Activated CD8-positive, alpha-beta memory T cell treated with anti-CD3 and anti-CD28 coated beads, Interleukin-2, amount 50 U/mL, for 1 hour (primary cell): Measurements from ENCODE around the gene AFDN.

ENCODE experiments used
- DNase-seq: peaks from one replicate; pipeline ENCODE4 v3.0.0-alpha.2; 2020; ENCODE audit errors: extremely low read depth

AFDN gene, protein sequence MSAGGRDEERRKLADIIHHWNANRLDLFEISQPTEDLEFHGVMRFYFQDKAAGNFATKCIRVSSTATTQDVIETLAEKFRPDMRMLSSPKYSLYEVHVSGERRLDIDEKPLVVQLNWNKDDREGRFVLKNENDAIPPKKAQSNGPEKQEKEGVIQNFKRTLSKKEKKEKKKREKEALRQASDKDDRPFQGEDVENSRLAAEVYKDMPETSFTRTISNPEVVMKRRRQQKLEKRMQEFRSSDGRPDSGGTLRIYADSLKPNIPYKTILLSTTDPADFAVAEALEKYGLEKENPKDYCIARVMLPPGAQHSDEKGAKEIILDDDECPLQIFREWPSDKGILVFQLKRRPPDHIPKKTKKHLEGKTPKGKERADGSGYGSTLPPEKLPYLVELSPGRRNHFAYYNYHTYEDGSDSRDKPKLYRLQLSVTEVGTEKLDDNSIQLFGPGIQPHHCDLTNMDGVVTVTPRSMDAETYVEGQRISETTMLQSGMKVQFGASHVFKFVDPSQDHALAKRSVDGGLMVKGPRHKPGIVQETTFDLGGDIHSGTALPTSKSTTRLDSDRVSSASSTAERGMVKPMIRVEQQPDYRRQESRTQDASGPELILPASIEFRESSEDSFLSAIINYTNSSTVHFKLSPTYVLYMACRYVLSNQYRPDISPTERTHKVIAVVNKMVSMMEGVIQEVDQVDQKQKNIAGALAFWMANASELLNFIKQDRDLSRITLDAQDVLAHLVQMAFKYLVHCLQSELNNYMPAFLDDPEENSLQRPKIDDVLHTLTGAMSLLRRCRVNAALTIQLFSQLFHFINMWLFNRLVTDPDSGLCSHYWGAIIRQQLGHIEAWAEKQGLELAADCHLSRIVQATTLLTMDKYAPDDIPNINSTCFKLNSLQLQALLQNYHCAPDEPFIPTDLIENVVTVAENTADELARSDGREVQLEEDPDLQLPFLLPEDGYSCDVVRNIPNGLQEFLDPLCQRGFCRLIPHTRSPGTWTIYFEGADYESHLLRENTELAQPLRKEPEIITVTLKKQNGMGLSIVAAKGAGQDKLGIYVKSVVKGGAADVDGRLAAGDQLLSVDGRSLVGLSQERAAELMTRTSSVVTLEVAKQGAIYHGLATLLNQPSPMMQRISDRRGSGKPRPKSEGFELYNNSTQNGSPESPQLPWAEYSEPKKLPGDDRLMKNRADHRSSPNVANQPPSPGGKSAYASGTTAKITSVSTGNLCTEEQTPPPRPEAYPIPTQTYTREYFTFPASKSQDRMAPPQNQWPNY (N-terminal part only)

DNA sequence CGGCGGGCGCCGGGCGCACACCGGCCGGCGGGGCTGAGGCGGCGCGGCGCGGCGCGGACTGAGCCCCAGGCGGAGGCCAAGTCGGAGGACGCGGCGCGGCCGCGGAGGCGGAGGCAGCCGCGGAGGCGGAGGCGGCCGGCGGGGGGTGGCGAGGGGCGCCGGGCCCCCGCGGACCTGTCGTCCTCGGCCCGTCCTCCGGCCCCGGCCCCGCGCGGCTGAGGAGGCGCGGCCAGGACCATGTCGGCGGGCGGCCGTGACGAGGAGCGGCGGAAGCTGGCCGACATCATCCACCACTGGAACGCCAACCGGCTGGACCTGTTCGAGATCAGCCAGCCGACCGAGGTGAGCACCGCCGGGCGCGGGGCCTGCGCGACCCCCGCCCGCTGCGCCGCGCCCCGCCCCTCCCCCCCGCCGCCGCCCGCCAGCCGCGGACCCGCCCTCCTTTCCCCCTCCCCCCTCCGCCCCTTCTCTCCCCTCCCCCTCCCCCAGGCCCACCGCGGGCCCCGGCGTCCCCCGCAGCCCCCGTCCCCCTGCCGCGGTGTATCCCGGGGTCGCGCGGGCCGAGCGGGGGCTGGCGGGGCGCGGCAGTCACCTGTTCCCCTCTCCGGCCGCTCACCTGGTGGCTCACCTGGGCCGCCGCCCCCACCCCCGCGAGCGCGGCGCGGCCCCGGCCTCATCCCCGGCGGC, at the start of gene AFDN:
Gene AFDN (plus strand): TSS at position 16 of the 687 bp plus-strand sequence. CDS start 222 bp downstream, at position 238.
- DNase-seq, result no peak

DNA sequence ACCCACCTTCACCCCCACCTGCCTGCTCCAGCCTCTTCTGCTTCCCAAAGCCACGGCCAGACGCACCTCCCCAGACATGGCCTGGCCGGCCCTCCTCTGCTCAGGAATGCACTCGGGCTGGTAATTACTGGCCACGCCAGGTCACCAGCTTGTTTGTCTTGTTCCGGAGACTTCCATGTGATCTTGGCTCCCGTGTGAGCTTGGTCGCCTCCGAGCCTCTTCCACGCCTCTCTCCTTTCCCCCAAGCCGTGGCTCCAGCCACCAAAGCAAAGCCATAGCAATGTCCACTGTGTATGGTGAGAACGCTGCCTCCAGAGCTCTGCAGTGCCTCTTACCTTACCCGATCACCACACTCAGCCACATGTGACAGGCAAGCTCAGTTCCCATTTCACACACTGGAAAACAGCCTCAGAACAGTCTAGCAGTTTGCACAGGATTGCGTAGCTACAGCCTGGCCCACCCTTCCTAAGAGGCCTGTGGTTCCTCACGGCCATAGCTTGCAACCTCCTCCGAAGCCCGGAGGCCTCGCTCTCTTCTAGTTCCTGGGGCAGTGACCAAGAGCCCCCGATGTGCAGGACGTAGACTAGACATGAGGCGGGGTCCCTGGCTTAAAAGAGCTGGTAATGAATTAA, 48.1 kb upstream of the AFDN start:
- no peak for DNase-seq

DNA sequence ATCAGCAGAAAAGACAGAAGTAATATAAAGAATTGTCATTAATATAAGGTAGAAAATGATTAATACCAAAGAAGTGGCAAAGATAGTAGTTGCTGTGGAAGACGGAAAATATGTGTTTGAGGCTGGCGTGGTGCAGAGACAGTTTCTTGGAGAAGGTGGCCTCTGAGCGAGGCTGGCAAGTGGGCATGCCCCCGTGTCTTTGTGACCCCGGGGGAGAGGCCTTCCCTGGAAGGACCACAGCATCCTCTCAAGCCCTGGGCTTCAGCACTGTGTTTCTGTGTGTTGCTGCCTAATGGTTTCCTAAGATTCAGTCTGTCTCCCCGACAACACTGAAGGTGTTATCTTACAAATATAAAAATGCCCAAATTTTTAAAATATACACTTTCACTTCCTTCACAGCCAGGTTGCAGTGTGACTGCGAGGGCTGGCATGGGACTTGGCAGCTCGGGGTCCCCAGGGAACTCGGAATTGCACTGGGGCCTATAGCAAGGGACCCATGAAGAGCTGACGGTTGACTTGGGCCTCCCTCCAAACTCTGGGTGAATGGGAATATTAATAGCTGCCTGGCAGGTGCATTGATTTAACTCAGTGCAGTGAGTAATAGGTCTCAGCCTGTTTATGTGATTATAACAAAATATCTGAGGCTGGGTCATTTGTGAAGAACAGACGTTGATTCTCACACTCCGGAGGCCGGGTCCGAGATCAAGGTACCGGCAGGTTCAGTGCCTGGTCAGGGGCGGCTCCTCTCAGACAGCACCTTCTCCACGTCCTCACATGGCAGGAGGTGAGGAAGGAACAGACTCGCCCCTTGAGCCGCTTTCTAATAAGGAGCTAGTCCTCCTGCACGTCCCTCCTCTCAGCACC, 47.4 kb upstream of the AFDN start:
- DNase-seq, result no peak

DNA sequence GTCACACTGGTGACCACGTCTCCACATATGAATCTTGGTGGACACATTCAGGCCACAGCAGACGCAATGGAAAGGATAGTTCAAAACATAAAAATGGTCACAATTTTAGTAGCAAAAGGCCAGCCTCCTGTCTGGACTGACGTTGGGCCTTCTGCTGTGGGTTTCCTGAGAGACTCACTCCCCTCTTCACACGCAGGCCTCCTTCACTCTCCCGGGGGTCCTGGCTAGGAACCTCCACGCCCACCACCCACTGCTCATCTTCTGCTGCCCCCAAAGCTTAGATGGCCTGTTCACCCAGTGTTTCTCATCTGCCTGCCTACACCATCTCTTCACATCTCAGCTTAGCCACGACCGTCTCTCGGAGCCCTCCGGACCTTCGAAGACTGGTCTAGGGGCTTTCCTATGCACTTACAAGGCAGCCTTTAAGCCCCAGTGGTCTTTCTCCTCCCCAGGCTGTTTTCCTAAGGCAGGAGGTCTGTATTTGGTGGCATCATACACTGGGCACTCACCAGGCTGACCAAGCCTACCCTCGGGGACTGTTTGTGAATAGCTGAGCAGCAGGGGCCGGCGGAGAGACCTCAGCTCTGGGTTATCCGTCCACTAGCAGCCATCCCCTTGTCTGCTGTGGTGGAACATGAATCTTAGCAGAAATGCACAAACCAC, 46.6 kb upstream of the AFDN start:
- DNase-seq, result no peak

DNA sequence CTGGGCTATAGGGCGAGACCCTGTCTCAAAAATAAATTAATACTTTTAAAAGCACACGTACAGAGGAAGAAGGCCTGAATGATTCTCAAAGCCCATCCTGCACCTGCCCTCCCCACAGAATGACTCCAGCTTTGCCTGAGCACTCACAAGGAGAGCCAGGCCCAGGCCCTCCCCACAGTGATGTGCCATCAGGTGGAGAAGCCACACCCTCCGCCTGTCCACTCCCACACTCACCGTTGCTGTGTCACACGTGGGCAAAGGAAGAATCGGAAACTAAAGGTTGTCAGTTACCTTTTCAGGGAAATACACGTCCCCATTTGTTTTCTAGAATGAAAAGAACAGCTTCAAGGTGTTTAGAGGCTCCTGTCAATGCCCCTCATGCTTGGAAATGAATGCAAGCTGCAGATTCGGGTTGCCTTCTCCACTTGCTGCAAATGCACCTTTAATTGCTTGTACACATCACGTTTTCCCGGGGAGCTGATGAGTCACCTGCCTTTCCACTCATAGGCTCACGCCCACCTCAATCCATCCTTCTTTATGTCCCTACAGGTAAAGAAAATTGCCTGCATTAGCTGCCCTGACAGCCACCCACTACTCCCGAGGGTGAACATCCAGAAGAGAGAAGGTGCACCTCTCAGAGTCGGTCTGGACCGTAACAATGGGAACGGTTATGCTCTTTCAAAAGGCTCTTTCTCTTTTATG, 45.5 kb upstream of the AFDN start:
- DNase-seq, result no peak

DNA sequence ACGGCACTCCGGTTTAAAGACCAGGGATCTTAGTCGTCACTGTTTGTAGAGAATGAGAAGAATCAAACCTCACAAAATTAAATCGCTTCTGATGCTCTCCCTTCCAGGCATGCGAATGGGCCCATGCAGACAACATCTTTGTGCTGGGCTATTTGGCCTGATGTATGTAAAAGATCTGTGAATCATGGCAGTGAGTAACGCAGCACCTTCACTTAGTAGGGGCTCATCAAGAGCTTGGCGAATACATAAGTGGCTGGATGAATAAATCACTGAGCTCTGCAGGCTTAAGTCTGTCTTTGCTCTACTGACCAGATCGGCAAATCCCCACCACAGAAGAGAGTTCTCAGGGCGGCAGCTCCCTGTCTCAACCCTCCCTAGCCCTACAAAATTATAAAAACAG, 44.8 kb upstream of the AFDN start:
- no peak for DNase-seq

DNA sequence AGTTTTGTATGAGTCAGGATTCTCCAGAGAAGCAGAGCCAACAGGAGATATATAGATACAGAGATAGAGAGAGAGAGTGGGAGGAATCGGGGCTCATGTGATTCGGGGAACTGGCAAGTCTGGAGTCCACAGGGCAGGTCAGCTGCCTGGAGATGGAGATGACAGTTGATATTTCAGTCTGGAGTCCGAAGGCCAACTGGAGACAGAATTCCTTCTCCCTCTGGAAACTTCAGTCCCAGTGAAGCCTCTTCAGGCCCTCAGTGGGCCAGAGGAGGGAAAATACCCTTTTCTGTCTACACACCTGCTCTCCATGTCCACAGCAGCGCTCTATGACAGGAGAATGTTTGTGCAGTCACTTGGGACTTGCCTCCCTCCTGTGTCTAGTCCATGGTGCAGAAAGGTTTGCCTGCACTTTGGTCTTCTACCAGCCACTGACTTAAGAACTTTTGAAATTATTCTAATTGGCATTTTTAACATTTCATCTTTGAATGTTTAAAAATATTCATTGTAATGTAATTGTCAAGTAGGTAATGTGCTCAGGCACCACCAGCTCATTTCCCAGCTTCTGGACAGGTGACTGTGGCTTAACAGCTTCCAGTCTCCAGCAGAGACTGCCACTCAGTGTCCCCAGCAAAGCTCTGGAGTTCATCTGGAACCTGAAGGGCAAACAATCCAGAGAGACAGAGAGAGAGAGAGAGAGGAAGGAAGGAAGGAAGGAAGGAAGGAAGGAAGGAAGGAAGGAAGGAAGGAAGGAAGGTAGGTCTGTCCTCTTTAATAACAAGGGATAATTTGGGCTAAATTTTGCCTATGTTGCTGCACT, 43.8 kb upstream of the AFDN start:
- DNase-seq, result no peak

DNA sequence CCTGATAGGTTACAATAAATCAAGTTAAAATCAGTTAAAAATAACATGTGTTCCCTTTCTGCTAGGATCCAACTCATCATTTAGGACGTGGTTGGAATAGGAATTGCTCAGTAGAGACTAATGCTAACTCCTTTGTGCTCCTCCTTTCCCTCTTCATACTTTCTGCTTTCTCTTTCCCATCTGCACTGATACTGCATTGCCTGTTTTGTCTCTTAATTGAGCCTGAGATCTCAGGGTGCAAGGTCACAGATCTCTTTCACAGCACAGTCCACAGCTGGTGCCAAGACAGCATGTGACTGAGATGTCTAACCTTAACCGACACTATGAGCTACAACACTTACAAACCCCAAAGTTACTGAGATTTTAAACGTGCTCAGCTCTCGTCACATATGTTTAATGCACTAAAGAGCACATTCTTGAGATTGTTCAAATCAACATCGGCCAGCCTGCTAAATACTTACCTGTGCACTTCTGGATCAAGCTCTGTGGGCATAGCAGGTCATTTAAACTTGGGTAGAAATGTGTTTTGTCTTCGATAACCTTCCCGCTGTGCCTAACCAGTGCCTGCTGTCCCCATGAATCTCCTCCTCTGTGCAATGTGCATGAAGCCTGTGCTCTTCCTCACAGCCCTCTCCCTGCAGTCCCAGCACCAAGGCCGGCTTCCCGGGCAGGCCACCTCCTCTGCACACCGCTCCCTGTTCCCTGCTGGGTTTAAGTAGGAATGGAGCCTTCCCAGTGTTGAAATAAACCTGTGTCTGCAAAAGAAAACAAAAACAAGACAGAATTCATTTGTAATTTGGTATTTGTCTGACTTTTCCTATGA, 39.6 kb upstream of the AFDN start:
- no peak for DNase-seq

DNA sequence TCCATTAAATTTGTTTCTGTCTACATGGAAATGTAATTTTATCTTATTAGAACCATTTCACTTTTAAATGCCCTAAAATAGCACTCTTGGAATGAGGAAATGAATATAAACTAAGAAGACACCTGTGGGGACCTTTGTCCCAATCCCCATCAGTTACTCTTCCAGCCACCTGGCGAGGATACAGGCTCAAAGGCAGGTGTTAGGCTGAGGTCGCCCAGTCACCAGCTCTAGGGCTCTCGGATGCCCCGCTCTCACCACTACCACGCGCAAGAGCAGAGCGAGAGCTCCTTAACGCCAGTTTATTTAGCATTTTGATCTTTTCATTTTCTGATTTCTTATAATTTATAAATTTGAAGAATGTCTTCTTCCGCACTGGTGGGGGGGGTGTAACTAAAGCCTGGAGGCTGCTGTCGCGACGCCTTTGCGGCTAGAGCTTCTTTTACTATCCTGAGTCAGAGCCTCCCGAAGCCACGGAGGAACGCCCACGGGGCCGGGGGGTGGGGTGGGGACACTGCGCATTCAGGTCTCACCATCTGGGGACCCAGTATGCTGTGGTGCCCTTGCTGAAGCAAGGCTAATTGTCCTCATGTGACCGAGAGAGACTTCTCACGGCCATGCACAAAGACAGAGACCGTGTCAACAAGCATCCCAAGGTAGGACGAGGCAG, 38.7 kb upstream of the AFDN start:
- no peak for DNase-seq

DNA sequence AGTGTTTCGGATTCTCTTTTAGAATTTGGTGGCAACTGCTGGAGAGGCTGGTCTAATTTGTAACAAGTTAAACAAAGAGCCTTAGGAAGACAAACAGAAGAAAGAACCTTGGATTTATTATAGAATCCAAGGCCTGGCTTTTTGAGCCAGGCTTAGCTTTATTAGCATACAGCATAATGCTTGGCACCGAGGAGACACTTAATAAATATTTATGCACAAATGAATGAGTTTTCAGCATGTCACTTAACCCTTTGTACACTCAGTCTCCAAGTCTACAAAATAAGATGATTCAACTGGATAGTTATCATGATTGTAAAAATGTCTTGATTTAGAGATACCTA, 38.2 kb upstream of the AFDN start:
- no peak for DNase-seq

DNA sequence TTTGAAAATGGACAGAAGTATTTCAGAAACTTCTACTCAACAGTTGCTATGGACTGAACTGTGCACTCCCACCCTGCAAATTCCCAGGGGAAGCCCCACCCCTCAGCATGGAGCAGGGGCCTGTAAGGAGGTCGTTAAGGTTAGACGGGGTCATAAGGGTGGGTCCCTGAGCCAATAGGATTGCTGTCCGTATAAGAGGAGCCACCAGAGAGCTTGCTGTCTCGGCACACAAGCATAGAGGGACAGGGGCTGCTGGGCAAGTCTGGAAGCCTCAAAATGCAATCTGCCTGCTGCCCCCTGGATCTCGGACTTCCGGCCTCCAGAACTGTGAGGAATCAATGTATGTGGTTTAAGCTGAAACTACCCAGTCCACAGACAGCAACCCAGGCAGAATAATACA, 37.4 kb upstream of the AFDN start:
- no peak for DNase-seq

DNA sequence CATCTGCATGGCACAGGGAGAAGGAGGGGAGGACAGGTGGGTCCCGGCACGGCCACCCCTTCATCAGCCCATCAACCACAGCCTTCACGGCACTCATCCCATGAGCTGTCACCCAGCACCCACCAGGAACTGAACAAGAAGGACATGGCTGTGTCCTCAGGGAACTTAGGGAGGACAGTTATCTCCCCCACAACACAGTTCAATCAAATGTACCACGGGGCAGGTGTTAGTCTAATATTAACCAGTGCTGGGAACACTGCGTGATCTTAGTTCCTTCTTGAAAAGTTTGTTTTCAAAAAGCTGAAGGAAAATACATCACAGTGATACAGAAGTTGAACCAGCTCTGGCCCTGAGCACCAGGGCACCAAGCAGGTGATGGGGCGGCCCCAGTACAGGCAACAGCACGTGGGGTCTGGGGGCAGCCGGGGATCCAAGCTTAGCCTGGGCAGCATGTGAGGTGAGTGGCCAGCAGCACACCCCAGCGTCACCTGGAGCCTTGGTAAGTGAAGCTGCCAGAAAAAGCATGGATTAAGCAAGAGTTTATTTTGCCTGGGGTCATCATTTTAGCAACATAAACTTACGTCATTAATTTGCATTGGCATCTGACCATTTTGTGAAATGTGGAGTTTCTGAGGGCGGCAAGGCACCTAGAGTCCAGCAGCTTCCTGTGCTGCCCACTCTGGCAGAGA, 35.5 kb upstream of the AFDN start:
- DNase-seq, result no peak

DNA sequence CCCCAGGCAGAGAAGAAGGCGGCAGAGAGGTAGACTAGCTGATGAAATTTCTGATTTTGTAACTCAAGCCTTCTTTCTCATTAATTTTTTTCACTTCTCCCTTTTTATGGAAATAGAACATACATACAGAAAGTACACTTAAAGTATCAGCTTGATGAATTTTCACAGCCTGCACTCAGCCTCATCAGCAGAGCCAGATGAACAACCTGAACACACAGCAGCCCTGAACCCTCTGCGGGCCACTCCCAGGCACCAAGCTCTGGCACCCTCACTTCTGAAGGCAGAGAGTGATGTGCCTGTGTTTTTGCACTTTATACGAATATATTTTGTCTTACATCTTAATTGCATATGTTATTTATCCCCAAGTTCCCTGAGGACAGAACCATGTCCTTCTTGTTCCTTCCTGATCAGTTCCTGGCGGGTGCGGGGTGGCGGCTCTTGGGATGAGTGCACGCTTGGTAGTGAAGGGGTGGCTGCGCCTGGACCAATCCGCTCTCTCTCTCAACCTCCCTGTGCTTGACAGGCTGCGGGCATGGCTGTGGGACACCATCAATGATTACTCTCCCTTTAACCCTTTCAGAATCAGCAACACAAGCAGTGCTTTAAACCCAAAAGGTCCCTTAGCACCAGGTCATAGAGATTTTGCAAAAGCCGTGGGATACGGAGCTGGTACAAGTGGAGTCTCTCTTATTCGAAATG, 34.8 kb upstream of the AFDN start:
- DNase-seq, result no peak

DNA sequence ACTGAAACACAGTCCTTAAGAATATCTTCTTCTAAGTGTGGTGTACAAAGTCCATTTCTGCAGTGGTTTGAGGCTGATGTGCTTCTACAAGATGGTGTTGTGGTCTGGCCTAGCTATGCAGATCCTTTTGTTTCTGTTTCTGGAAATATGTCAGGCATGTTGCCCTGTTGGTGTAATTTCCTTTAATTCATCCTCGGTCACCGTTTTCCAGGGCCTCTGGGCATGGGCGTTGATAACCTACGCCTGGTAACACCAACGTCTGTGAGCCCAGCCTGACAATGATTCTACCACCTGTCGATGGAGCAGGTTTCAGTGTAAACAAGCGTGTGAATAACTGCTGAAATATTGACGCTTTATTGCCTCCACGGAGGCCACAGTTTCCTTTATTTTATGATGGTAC, 33.3 kb upstream of the AFDN start:
- no peak for DNase-seq
